ENCODE data around the gene SLC35F3.

Gene SLC35F3

DNA sequence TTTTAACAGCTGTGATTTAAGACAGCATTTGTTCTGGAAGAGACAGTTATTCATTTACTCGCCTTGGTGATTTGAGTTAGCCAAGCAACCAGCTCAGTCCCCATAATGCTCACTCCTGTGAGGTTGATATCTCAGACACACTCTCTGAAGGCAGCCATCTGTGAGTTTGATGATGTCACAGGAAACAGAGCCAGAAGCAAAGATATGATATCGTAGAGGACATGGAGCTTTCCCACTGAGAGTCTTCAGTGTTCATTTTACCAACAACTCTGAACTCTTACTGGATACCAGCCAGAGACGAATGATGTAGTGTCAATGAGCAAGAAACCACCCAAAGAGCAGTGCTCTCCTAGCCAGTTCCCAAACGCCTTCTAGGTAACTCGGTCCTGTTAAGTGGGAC lies 219.4 kb downstream of the SLC35F3 start:
- Mint-ChIP-seq H3K27me3 (peaks cover 15% of the 10 kb centered on the region), H3K27ac (no peak overlapping the region), H3K4me3 (no peak overlapping the region), H3K4me1 (peaks cover 3% of the 10 kb centered on the region), H3K9me3 (peaks cover 2% of the 10 kb centered on the region), H3K36me3 (peaks cover 2% of the 10 kb centered on the region)
- ATAC-seq (ENCODE audit: low read depth) (no peak), DNase-seq (ENCODE audit: low spot score in 2 of 2) (no peak)

- Mint-ChIP-seq H3K4me1 (peaks cover 3% of the 10 kb centered on the region), H3K27ac (no peak overlapping the region), H3K4me3 (no peak overlapping the region), H3K9me3 (peaks cover 2% of the 10 kb centered on the region), H3K36me3 (peaks cover 2% of the 10 kb centered on the region), H3K27me3 (peaks cover 15% of the 10 kb centered on the region)
- no peak for ATAC-seq (ENCODE audit: low read depth)
- DNase-seq (ENCODE audit: low spot score in 2 of 2), result no peak
Observed at GRCh38 chr1:234125283-234125682, 220.8 kb downstream of the SLC35F3 start.

GRCh38 chr1:234125714-234126113 lies 221.2 kb downstream of the SLC35F3 start:
- peaks cover 2% of the 10 kb centered on the region for H3K36me3 Mint-ChIP-seq
- H3K4me1 Mint-ChIP-seq, result peaks cover 3% of the 10 kb centered on the region
- no peak for ATAC-seq (ENCODE audit: low read depth)

GRCh38 chr1:234127026-234127671 lies 222.7 kb downstream of the SLC35F3 start:
- no peak for ATAC-seq (ENCODE audit: low read depth)

More at GRCh38 chr1:234125714-234126113, 221.2 kb downstream of the SLC35F3 start:
- no peak overlapping the region for H3K4me3 Mint-ChIP-seq
- no peak for DNase-seq (ENCODE audit: low spot score in 2 of 2)
- H3K27ac Mint-ChIP-seq, result no peak overlapping the region
- peaks cover 15% of the 10 kb centered on the region for H3K27me3 Mint-ChIP-seq
- H3K9me3 Mint-ChIP-seq, result peaks cover 2% of the 10 kb centered on the region

DNA sequence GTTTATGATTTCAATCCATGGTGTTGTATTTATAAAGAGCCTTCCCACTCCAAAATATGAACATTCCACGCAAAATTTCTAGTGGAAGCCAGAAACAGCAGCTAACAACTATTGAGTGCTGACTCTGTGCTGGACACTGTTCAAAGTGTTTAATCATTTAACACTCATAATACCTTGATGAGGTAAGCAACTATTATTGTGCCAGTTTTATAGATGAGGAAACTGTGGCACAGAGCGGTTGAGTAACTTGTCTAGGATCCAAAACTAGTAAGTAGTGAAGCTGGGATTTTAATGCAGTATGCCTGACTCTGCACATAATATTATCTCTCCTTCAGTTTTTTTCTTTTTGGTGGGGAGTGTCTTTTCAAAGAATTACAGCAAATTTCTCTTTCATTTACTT lies 228.3 kb downstream of the SLC35F3 start:
- H3K4me1 Mint-ChIP-seq, result no peaks in the 10 kb centered on the region
- DNase-seq (ENCODE audit: low spot score in 2 of 2) (no peak), ATAC-seq (ENCODE audit: low read depth) (no peak)
- peaks cover 9% of the 10 kb centered on the region for H3K27me3 Mint-ChIP-seq
- H3K36me3 Mint-ChIP-seq, result no peaks in the 10 kb centered on the region
- H3K27ac Mint-ChIP-seq, result no peak overlapping the region
- H3K4me3 Mint-ChIP-seq, result no peak overlapping the region
- H3K9me3 Mint-ChIP-seq, result no peaks in the 10 kb centered on the region

More at GRCh38 chr1:234127026-234127671, 222.7 kb downstream of the SLC35F3 start:
- no peak overlapping the region for H3K4me3 Mint-ChIP-seq
- DNase-seq (ENCODE audit: low spot score in 2 of 2), result no peak
- H3K36me3 Mint-ChIP-seq, result peaks cover 2% of the 10 kb centered on the region
- peaks cover 3% of the 10 kb centered on the region for H3K4me1 Mint-ChIP-seq
- H3K27me3 Mint-ChIP-seq, result peaks cover 15% of the 10 kb centered on the region
- no peak overlapping the region for H3K27ac Mint-ChIP-seq
- H3K9me3 Mint-ChIP-seq, result peaks cover 2% of the 10 kb centered on the region

GRCh38 chr1:234134878-234135277 lies 230.4 kb downstream of the SLC35F3 start:
- H3K36me3 Mint-ChIP-seq, result no peaks in the 10 kb centered on the region
- H3K4me3 Mint-ChIP-seq, result no peak overlapping the region
- H3K27ac Mint-ChIP-seq, result no peak overlapping the region
- H3K4me1 Mint-ChIP-seq, result no peaks in the 10 kb centered on the region
- no peak for DNase-seq (ENCODE audit: low spot score in 2 of 2)
- no peak for ATAC-seq (ENCODE audit: low read depth)
- H3K27me3 Mint-ChIP-seq, result peaks cover 9% of the 10 kb centered on the region
- H3K9me3 Mint-ChIP-seq, result no peaks in the 10 kb centered on the region

GRCh38 chr1:234135501-234135900 lies 231.0 kb downstream of the SLC35F3 start:
- no peaks in the 10 kb centered on the region for H3K9me3 Mint-ChIP-seq
- no peak overlapping the region for H3K27ac Mint-ChIP-seq
- H3K4me1 Mint-ChIP-seq, result no peaks in the 10 kb centered on the region
- ATAC-seq (ENCODE audit: low read depth) (no peak), DNase-seq (ENCODE audit: low spot score in 2 of 2) (no peak)
- H3K4me3 Mint-ChIP-seq, result no peak overlapping the region
- no peaks in the 10 kb centered on the region for H3K36me3 Mint-ChIP-seq
- H3K27me3 Mint-ChIP-seq, result peaks cover 9% of the 10 kb centered on the region

GRCh38 chr1:234136073-234136472 lies 231.6 kb downstream of the SLC35F3 start:
- no peaks in the 10 kb centered on the region for H3K36me3 Mint-ChIP-seq
- H3K4me1 Mint-ChIP-seq, result no peaks in the 10 kb centered on the region
- no peak for ATAC-seq (ENCODE audit: low read depth)
- no peak for DNase-seq (ENCODE audit: low spot score in 2 of 2)
- H3K9me3 Mint-ChIP-seq, result no peaks in the 10 kb centered on the region
- peaks cover 9% of the 10 kb centered on the region for H3K27me3 Mint-ChIP-seq
- H3K4me3 Mint-ChIP-seq, result no peak overlapping the region
- H3K27ac Mint-ChIP-seq, result no peak overlapping the region

DNA sequence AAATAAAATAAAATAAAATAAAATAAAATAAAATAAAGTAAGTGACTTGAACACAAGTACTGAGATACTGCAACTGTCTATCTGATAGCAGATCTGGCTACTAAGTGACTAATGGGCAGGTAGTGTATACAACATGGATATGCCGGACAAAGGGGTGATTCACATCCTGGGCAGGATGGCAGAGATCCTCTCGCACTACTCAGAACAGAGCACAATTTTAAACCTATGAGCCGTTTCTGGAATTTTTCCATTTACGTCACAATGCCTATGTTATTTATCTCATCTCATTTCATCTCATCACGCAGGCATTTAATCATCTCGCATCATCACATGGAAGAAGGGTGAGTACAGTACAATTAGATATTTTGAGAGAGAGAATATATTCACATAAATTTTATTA lies 235.5 kb downstream of the SLC35F3 start:
- Mint-ChIP-seq H3K4me3 (no peak overlapping the region), H3K36me3 (no peaks in the 10 kb centered on the region), H3K9me3 (peaks cover 3% of the 10 kb centered on the region), H3K4me1 (no peaks in the 10 kb centered on the region), H3K27me3 (peaks cover 17% of the 10 kb centered on the region), H3K27ac (no peak overlapping the region)
- ATAC-seq (ENCODE audit: low read depth) (no peak), DNase-seq (ENCODE audit: low spot score in 2 of 2) (no peak)

- no peaks in the 10 kb centered on the region for H3K36me3 Mint-ChIP-seq
- no peak overlapping the region for H3K4me3 Mint-ChIP-seq
- DNase-seq (ENCODE audit: low spot score in 2 of 2) (no peak), ATAC-seq (ENCODE audit: low read depth) (no peak)
- H3K27me3 Mint-ChIP-seq, result peaks cover 17% of the 10 kb centered on the region
- H3K9me3 Mint-ChIP-seq, result peaks cover 3% of the 10 kb centered on the region
- no peaks in the 10 kb centered on the region for H3K4me1 Mint-ChIP-seq
- H3K27ac Mint-ChIP-seq, result no peak overlapping the region
Observed at GRCh38 chr1:234140388-234140787, 235.9 kb downstream of the SLC35F3 start.

DNA sequence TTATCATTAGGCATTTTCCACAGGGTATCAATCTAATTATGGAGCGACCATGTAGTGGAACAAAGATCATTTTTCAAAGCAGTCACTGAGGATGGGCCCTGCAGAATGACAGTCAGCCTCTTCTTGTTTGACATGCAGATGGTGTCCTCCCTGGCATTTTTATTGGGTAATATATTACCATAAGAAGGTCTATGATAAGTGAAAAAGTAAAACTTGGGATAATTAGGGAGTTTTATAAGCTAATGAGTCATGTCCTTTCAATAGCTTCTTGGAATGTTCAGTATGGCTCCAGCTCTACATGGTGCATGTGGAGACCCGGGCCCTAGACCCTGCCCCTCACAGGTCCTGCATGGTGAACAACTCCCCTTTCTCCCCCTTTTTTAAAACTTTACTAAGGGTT lies 236.5 kb downstream of the SLC35F3 start:
- Mint-ChIP-seq H3K4me1 (no peaks in the 10 kb centered on the region), H3K36me3 (no peaks in the 10 kb centered on the region), H3K27me3 (peaks cover 17% of the 10 kb centered on the region), H3K9me3 (peaks cover 3% of the 10 kb centered on the region), H3K27ac (no peak overlapping the region), H3K4me3 (no peak overlapping the region)
- DNase-seq (ENCODE audit: low spot score in 2 of 2) (no peak), ATAC-seq (ENCODE audit: low read depth) (no peak)

DNA sequence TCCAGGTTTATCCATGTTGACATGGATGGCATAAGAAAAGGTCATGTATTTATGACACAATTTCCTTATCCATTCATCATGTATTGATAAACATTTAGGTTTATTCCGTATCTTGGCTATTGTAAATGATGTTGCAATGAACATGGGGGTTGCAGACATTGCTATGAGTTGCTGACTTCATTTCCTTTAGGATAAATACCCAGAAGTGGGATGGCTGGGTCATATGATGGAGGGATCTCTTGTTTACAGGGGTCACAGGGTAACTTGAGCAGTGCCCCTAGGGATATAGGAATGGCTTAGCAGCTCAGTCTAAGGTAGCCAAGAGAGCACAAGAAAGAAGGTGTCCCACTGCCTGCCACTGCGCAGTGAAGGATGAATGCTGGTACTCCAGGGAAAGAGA lies 239.2 kb downstream of the SLC35F3 start:
- Mint-ChIP-seq H3K27ac (no peak overlapping the region), H3K4me1 (no peaks in the 10 kb centered on the region), H3K9me3 (peaks cover 7% of the 10 kb centered on the region), H3K4me3 (no peak overlapping the region), H3K36me3 (no peaks in the 10 kb centered on the region), H3K27me3 (peaks cover 17% of the 10 kb centered on the region)
- no peak for ATAC-seq (ENCODE audit: low read depth)
- DNase-seq (ENCODE audit: low spot score in 2 of 2), result no peak

DNA sequence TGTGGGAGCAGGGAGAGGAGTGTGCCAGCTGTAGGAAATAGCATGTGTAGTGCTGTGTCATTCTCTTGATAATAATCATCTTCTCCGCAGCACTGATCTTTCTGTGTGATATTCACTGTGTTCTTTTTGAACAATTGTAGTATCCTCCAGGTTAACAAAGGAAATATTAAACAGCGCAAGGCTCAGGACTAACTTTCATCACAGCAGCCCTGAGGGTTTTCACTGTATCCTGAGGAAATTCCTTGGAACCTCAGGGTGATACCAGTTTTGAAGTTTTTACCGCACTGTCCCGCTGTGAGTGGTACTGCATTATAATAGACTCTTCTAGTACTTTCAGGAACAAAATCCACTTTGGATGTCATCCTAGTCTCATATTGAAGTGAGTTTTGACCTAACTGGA lies 240.4 kb downstream of the SLC35F3 start:
- ATAC-seq (ENCODE audit: low read depth) (no peak), DNase-seq (ENCODE audit: low spot score in 2 of 2) (no peak)
- Mint-ChIP-seq H3K27ac (no peak overlapping the region), H3K36me3 (no peaks in the 10 kb centered on the region), H3K9me3 (peaks cover 7% of the 10 kb centered on the region), H3K4me1 (no peaks in the 10 kb centered on the region), H3K27me3 (peaks cover 17% of the 10 kb centered on the region), H3K4me3 (no peak overlapping the region)

DNA sequence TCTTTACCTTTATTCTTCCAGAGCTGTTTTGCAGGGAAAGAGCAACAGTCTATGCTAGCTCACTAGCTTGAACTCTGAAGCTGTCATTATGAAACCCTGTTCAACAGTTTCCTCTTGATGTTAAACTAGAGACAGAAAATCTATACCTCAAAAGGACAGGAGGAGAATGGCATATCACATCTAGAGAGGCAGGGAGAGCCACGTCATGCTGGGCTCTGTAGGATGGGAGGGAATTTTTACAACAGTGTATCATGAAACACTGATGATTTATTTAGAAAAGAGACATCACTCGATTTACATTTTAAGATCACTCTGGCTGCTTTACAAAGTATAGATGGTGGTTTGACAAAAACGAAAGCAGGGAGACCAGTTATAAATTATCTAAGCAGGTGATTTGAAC lies 243.9 kb downstream of the SLC35F3 start:
- ATAC-seq (ENCODE audit: low read depth) (no peak), DNase-seq (ENCODE audit: low spot score in 2 of 2) (no peak)
- H3K9me3 Mint-ChIP-seq, result peaks cover 4% of the 10 kb centered on the region
- peaks cover 2% of the 10 kb centered on the region for H3K36me3 Mint-ChIP-seq
- no peak overlapping the region for H3K27ac Mint-ChIP-seq
- H3K4me1 Mint-ChIP-seq, result no peaks in the 10 kb centered on the region
- peaks cover 21% of the 10 kb centered on the region for H3K27me3 Mint-ChIP-seq
- no peak overlapping the region for H3K4me3 Mint-ChIP-seq

- no peak overlapping the region for H3K4me3 Mint-ChIP-seq
- no peak overlapping the region for H3K27ac Mint-ChIP-seq
- H3K9me3 Mint-ChIP-seq, result peaks cover 4% of the 10 kb centered on the region
- DNase-seq (ENCODE audit: low spot score in 2 of 2) (no peak), ATAC-seq (ENCODE audit: low read depth) (no peak)
- H3K27me3 Mint-ChIP-seq, result peaks cover 19% of the 10 kb centered on the region
- H3K36me3 Mint-ChIP-seq, result peaks cover 2% of the 10 kb centered on the region
- no peaks in the 10 kb centered on the region for H3K4me1 Mint-ChIP-seq
Observed at GRCh38 chr1:234148816-234149215, 244.3 kb downstream of the SLC35F3 start.

Measured in memory B cell (primary cell).